Trophoblast cell (in vitro differentiated cells and primary cell): ENCODE results near the gene XRCC4.
A peak's percentile ranks its signal among the peaks of the same experiment; 100 is the strongest.

Experiments used
- DNase-seq, 2 donors: peaks; one replicate each; pipeline ENCODE4 v3.0.0-alpha.2; 2016
- H2AFZ ChIP-seq: 2 replicates; pipeline ENCODE4 v1.6.1; 2013; ENCODE audit warnings: low read length, moderate library complexity, mild to moderate bottlenecking; ENCODE audit not compliant: insufficient read depth, poor library complexity
- H2AK5ac ChIP-seq: 2 replicates; pipeline ENCODE4 v1.6.1; 2013; ENCODE audit warnings: mild to moderate bottlenecking, low read length
- H2BK120ac ChIP-seq: 2 replicates; pipeline ENCODE4 v1.6.1; 2013; ENCODE audit warnings: low read length, mild to moderate bottlenecking, moderate library complexity; ENCODE audit not compliant: insufficient read depth, poor library complexity
- H2BK12ac ChIP-seq: 2 replicates; pipeline ENCODE4 v1.6.1; 2013; ENCODE audit warnings: mild to moderate bottlenecking, low read length, moderate library complexity
- H2BK5ac ChIP-seq: 2 replicates; pipeline ENCODE4 v1.6.1; 2013; ENCODE audit warnings: low read length, low read depth, moderate library complexity, mild to moderate bottlenecking; ENCODE audit not compliant: poor library complexity
- H3K14ac ChIP-seq: 2 replicates; pipeline ENCODE4 v1.6.1; 2013; ENCODE audit warnings: mild to moderate bottlenecking, low read length
- H3K18ac ChIP-seq: 2 replicates; pipeline ENCODE4 v1.6.1; 2013; ENCODE audit warnings: mild to moderate bottlenecking, low read length
- H3K23ac ChIP-seq: 2 replicates; pipeline ENCODE4 v1.6.1; 2013; ENCODE audit warnings: low read length
- H3K27ac ChIP-seq: 2 replicates; pipeline ENCODE4 v1.5.1; 2013; ENCODE audit warnings: low read depth, mild to moderate bottlenecking, inconsistent platforms, low read length, moderate library complexity
- H3K27me3 ChIP-seq: 2 replicates; pipeline ENCODE4 v1.6.1; 2013; ENCODE audit warnings: inconsistent platforms, mild to moderate bottlenecking, low read length, moderate library complexity; ENCODE audit not compliant: insufficient read depth
- H3K36me3 ChIP-seq, 2 experiments: 1 replicate in 1 of 2; 2 replicates in 1 of 2; pipeline ENCODE4 v1.6.1; 2013; ENCODE audit warnings: low read length in 2 of 2, mild to moderate bottlenecking in 2 of 2, moderate library complexity in 1 of 2; ENCODE audit not compliant: insufficient read depth in 2 of 2, control insufficient read depth in 1 of 2
- H3K4ac ChIP-seq: 2 replicates; pipeline ENCODE4 v1.6.1; 2013; ENCODE audit warnings: low read depth, mild to moderate bottlenecking, low read length, moderate library complexity
- H3K4me1 ChIP-seq, 2 experiments: 1 replicate in 1 of 2; 2 replicates in 1 of 2; pipeline ENCODE4 v1.6.1; 2013; ENCODE audit warnings: low read length in 2 of 2, mild to moderate bottlenecking in 2 of 2, moderate library complexity in 1 of 2; ENCODE audit not compliant: insufficient read depth in 2 of 2, control insufficient read depth in 1 of 2
- H3K4me2 ChIP-seq: 2 replicates; pipeline ENCODE4 v1.6.1; 2013; ENCODE audit warnings: inconsistent platforms, mild to moderate bottlenecking, low read length, moderate library complexity
- H3K4me3 ChIP-seq: 2 replicates; pipeline ENCODE4 v1.5.1; 2013; ENCODE audit warnings: mild to moderate bottlenecking, low read depth, low read length, inconsistent platforms
- H3K79me1 ChIP-seq: one replicate; pipeline ENCODE4 v1.6.1; 2013; ENCODE audit warnings: low read length
- H3K79me2 ChIP-seq: 2 replicates; pipeline ENCODE4 v1.6.1; 2013; ENCODE audit warnings: low read length, mild to moderate bottlenecking; ENCODE audit not compliant: control insufficient read depth, insufficient read depth, poor library complexity
- H3K9ac ChIP-seq: 2 replicates; pipeline ENCODE4 v1.6.1; 2013; ENCODE audit warnings: mild to moderate bottlenecking, low read length
- H3K9me3 ChIP-seq: 2 replicates; pipeline ENCODE4 v1.6.1; 2013; ENCODE audit warnings: low read depth, mild to moderate bottlenecking, control low read depth, inconsistent platforms, low read length; ENCODE audit not compliant: insufficient read depth
- H4K12ac ChIP-seq: 2 replicates; pipeline ENCODE4 v1.6.1; 2013; ENCODE audit warnings: low read depth, mild to moderate bottlenecking, low read length, moderate library complexity
- H4K8ac ChIP-seq: 2 replicates; pipeline ENCODE4 v1.6.1; 2013; ENCODE audit warnings: low read depth, mild to moderate bottlenecking, low read length, moderate library complexity
- H4K91ac ChIP-seq: one replicate; pipeline ENCODE4 v1.6.1; 2013; ENCODE audit warnings: low read depth, mild to moderate bottlenecking, low read length, moderate library complexity
- WGBS: extraction: QIAGEN DNeasy Blood & Tissue Kit; methylation state at CpG from one replicate; pipeline ENCODE4 v1.1.7; 2013; ENCODE audit warnings: missing lambda C conversion rate; ENCODE audit not compliant: insufficient read length, insufficient coverage; ENCODE audit errors: extremely low coverage; 5-methylcytosine and 5-hydroxymethylcytosine counted together

Gene XRCC4

GRCh38 chr5:83125560-83125959, 48.2 kb downstream of the XRCC4 start:
- Histone ChIP-seq H3K4me2 (no peak overlapping the region), H3K79me2 (no peaks in the 10 kb centered on the region), H3K36me3 (peaks cover 0 to 2% of the 10 kb centered on the region in 2 experiments), H2AK5ac (no peak overlapping the region), H3K9me3 (no peaks in the 10 kb centered on the region), H2BK5ac (no peak overlapping the region), H3K23ac (no peak overlapping the region), H3K79me1 (no peaks in the 10 kb centered on the region), H3K4me3 (no peak overlapping the region), H2BK120ac (no peak overlapping the region), H3K4me1 (no peaks in the 10 kb centered on the region), H4K12ac (no peak overlapping the region), H4K91ac (no peak overlapping the region), H3K27ac (no peak overlapping the region), H3K9ac (no peak overlapping the region), H3K18ac (no peak overlapping the region), H3K27me3 (no peaks in the 10 kb centered on the region), H2AFZ (no peak overlapping the region), H2BK12ac (no peak overlapping the region), H3K4ac (no peak overlapping the region), H3K14ac (no peak overlapping the region), H4K8ac (no peak overlapping the region)
- WGBS = no CpG with 5 or more reads among the region's 7 CpGs
- peak; percentile 90 to 96 for DNase-seq

DNA sequence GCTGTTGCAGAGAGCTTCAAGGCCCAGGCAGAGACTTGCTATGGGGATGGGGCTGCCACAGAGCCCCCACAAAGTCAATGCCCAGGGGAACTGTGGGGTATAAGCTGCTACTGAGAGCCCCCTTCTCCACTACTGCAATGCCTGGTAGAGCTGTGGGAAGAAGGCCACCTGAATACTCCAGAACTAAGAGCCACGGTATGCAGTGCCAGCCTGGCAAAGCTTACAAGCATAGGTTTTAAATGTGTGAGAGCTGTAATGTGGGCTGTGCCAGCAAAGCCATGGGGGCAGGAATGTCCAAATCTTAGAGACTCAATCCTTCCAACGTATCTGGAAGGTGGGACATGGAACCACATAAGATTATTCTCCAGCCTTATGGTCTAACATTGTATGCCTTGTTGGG, 49.2 kb downstream of the XRCC4 start:
- WGBS = no CpG with 5 or more reads among the region's 2 CpGs
- H3K4me2 ChIP-seq = no peak overlapping the region
- H4K91ac ChIP-seq = no peak overlapping the region
- H3K9ac ChIP-seq = no peak overlapping the region
- no peak overlapping the region for H2BK120ac ChIP-seq
- no peak overlapping the region for H2AFZ ChIP-seq
- no peak for DNase-seq
- no peaks in the 10 kb centered on the region for H3K79me1 ChIP-seq
- H3K4ac ChIP-seq = no peak overlapping the region
- no peaks in the 10 kb centered on the region for H3K9me3 ChIP-seq
- no peak overlapping the region for H2BK5ac ChIP-seq
- H3K4me1 ChIP-seq = no peaks in the 10 kb centered on the region
- H3K79me2 ChIP-seq = no peaks in the 10 kb centered on the region
- no peak overlapping the region for H4K12ac ChIP-seq
- H3K23ac ChIP-seq = no peak overlapping the region
- peaks cover 0 to 2% of the 10 kb centered on the region in 2 experiments for H3K36me3 ChIP-seq
- H3K18ac ChIP-seq = no peak overlapping the region
- H3K27ac ChIP-seq = no peak overlapping the region
- no peak overlapping the region for H4K8ac ChIP-seq
- H2BK12ac ChIP-seq = no peak overlapping the region
- no peak overlapping the region for H3K14ac ChIP-seq
- H2AK5ac ChIP-seq = peak overlapping the region; percentile 14
- H3K27me3 ChIP-seq = no peaks in the 10 kb centered on the region
- H3K4me3 ChIP-seq = no peak overlapping the region

DNA sequence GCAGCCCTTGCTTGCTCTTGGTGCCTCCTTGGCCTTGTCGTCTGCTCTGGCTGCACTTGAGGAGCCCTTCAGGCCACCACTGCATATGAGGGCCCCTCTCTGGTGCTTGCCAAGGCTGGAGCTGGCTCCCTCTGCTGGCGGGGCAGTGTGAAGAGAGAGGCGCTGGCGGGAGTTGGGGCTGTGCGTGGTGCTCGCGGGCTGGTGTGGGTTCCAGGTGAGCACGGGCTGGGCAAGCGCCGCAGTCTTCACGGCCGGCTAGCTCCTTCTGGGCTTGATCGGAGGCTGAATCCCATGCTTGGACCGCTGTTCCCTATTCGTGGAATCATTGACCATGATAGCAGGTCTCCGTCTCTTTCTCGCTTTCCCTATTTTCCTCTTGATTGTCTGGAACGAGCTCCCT, 56.5 kb downstream of the XRCC4 start:
- Histone ChIP-seq H3K4me2 (no peak overlapping the region), H3K4me3 (no peak overlapping the region), H3K18ac (no peak overlapping the region), H3K79me2 (no peaks in the 10 kb centered on the region), H4K91ac (no peak overlapping the region), H2AFZ (no peak overlapping the region), H2BK120ac (no peak overlapping the region), H3K4me1 (no peaks in the 10 kb centered on the region), H3K23ac (no peak overlapping the region), H4K8ac (no peak overlapping the region), H2BK12ac (no peak overlapping the region), H4K12ac (no peak overlapping the region), H3K36me3 (peaks cover 4 to 7% of the 10 kb centered on the region in 2 experiments), H2AK5ac (no peak overlapping the region), H3K9me3 (peaks cover 12% of the 10 kb centered on the region), H3K79me1 (no peaks in the 10 kb centered on the region), H3K14ac (no peak overlapping the region), H3K27me3 (no peaks in the 10 kb centered on the region), H2BK5ac (no peak overlapping the region), H3K9ac (no peak overlapping the region), H3K4ac (no peak overlapping the region), H3K27ac (no peak overlapping the region)
- no peak for DNase-seq
- no CpG with 5 or more reads among the region's 18 CpGs for WGBS

DNA sequence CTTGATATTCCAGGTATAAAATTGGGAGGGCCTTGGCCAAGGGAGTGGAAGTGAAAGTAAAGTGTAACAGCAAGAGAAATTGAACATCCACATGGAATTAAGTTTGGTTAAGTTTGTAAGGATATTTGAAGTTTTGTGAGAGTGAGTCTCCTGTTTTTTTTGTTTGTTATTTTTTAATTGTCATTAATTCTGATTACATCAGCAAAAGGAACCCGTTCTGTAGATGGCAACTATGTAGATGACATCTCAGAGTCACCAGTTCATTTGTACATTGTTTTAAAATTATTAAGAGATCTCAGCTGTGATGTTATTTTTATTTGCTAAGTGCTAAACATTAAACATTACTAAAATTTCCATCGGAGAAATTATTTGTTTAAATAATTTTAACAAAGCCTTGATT, 65.2 kb downstream of the XRCC4 start:
- Histone ChIP-seq H2AFZ (no peak overlapping the region), H3K23ac (no peak overlapping the region), H3K9ac (no peak overlapping the region), H2BK120ac (no peak overlapping the region), H3K9me3 (no peaks in the 10 kb centered on the region), H3K79me1 (no peaks in the 10 kb centered on the region), H4K12ac (no peak overlapping the region), H2AK5ac (no peak overlapping the region), H3K27me3 (no peaks in the 10 kb centered on the region), H4K91ac (no peak overlapping the region), H2BK5ac (no peak overlapping the region), H3K4me3 (no peak overlapping the region), H3K14ac (no peak overlapping the region), H2BK12ac (no peak overlapping the region), H3K18ac (no peak overlapping the region), H3K4ac (no peak overlapping the region), H4K8ac (no peak overlapping the region), H3K27ac (no peak overlapping the region), H3K4me2 (no peak overlapping the region), H3K36me3 (no peaks in the 10 kb centered on the region), H3K79me2 (no peaks in the 10 kb centered on the region), H3K4me1 (no peaks in the 10 kb centered on the region)
- DNase-seq = no peak
- no CpG with 5 or more reads among the region's 2 CpGs for WGBS
